ENCODE measurements around the gene OSBPL3. TPM values are rescaled to one million over a fixed set of nuclear protein-coding genes. Genes with fewer than 3 reads are reported as not detected.

Gene OSBPL3
- total RNA-seq, 1 experiment from 2014 or later: 16.0 TPM

- ATAC-seq (no peak), DNase-seq (ENCODE audit: low spot score) (no peak)
- CTCF ChIA-PET: interaction anchor here (1.5 to 2.1 kb wide), 3 partner anchors 15 to 266 kb away, joined by 6 to 12 read pairs (median 7); no protein-coding TSS in a partner anchor
- POLR2A ChIA-PET: no interaction called here
- H3K4me1 Mint-ChIP-seq: no peaks in the 10 kb centered on the region
- no peak overlapping the region for H3K27ac Mint-ChIP-seq
- no peaks in the 10 kb centered on the region for H3K9me3 Mint-ChIP-seq
- peaks cover 2% of the 10 kb centered on the region for H3K36me3 Mint-ChIP-seq
- TF ChIP-seq, protein P1, sequence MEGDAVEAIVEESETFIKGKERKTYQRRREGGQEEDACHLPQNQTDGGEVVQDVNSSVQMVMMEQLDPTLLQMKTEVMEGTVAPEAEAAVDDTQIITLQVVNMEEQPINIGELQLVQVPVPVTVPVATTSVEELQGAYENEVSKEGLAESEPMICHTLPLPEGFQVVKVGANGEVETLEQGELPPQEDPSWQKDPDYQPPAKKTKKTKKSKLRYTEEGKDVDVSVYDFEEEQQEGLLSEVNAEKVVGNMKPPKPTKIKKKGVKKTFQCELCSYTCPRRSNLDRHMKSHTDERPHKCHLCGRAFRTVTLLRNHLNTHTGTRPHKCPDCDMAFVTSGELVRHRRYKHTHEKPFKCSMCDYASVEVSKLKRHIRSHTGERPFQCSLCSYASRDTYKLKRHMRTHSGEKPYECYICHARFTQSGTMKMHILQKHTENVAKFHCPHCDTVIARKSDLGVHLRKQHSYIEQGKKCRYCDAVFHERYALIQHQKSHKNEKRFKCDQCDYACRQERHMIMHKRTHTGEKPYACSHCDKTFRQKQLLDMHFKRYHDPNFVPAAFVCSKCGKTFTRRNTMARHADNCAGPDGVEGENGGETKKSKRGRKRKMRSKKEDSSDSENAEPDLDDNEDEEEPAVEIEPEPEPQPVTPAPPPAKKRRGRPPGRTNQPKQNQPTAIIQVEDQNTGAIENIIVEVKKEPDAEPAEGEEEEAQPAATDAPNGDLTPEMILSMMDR (IDR thresholded peaks at IDR 0.05): no peak
- no peak for TF ChIP-seq KAT7 (CRISPR knock-in tag; IDR thresholded peaks at IDR 0.05; ENCODE audit: borderline replicate concordance)
- no peak for TF ChIP-seq ZNF263 (CRISPR knock-in tag; IDR thresholded peaks at IDR 0.05; ENCODE audit: low read depth)
- TF ChIP-seq ZNF317 (CRISPR knock-in tag; IDR thresholded peaks at IDR 0.05; ENCODE audit: borderline replicate concordance, low read depth): no peak
- TF ChIP-seq TEAD4 (CRISPR knock-in tag; IDR thresholded peaks at IDR 0.05): no peak
- TF ChIP-seq, protein P2, sequence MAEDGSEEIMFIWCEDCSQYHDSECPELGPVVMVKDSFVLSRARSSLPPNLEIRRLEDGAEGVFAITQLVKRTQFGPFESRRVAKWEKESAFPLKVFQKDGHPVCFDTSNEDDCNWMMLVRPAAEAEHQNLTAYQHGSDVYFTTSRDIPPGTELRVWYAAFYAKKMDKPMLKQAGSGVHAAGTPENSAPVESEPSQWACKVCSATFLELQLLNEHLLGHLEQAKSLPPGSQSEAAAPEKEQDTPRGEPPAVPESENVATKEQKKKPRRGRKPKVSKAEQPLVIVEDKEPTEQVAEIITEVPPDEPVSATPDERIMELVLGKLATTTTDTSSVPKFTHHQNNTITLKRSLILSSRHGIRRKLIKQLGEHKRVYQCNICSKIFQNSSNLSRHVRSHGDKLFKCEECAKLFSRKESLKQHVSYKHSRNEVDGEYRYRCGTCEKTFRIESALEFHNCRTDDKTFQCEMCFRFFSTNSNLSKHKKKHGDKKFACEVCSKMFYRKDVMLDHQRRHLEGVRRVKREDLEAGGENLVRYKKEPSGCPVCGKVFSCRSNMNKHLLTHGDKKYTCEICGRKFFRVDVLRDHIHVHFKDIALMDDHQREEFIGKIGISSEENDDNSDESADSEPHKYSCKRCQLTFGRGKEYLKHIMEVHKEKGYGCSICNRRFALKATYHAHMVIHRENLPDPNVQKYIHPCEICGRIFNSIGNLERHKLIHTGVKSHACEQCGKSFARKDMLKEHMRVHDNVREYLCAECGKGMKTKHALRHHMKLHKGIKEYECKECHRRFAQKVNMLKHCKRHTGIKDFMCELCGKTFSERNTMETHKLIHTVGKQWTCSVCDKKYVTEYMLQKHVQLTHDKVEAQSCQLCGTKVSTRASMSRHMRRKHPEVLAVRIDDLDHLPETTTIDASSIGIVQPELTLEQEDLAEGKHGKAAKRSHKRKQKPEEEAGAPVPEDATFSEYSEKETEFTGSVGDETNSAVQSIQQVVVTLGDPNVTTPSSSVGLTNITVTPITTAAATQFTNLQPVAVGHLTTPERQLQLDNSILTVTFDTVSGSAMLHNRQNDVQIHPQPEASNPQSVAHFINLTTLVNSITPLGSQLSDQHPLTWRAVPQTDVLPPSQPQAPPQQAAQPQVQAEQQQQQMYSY (CRISPR knock-in tag; IDR thresholded peaks at IDR 0.05): no peak
- no peak for TF ChIP-seq FOXP1 (CRISPR knock-in tag; IDR thresholded peaks at IDR 0.05; ENCODE audit: borderline replicate concordance)
- no peak for TF ChIP-seq CREB1 (CRISPR knock-in tag; IDR thresholded peaks at IDR 0.05)
- no peak for TF ChIP-seq ZNF138 (CRISPR knock-in tag; conservative IDR thresholded peaks at IDR 0.05)
- TF ChIP-seq ZNF121 (CRISPR knock-in tag; IDR thresholded peaks at IDR 0.05): no peak
- TF ChIP-seq E2F4 (CRISPR knock-in tag; IDR thresholded peaks at IDR 0.05; ENCODE audit: borderline replicate concordance, low read depth): no peak
- no peaks in the 10 kb centered on the region for H3K27me3 Mint-ChIP-seq (ENCODE audit: low read depth)
- H3K4me3 Mint-ChIP-seq: no peak overlapping the region
These were observed 152.4 kb downstream of the OSBPL3 start for GRCh38 chr7:24827589-24827988.

DNA sequence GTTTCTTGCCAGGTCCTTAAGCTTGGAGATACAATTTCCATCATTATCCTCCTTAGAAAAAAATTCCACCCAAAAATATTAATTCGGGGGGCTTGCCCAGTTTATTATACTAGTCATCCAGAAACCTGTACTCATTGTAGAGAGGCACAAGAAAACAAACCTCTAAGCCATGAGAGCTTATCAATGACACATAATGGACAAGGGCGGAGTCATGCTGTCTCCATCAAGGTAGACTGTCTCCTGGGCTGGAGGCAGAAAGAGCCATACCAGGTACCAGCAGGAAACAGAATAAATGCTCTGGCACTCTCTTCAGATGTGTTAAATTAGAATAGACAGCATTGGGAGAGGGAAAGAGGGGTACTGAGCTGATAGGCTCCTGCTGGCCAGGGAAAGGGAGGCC lies 153.0 kb downstream of the OSBPL3 start:
- no peaks in the 10 kb centered on the region for H3K4me1 Mint-ChIP-seq
- no peaks in the 10 kb centered on the region for H3K9me3 Mint-ChIP-seq
- CTCF ChIA-PET: interaction anchor here (1.5 to 2.1 kb wide), 3 partner anchors 15 to 266 kb away, joined by 6 to 12 read pairs (median 7); no protein-coding TSS in a partner anchor
- no peak for TF ChIP-seq ATF6 (CRISPR knock-in tag; IDR thresholded peaks at IDR 0.05)
- TF ChIP-seq NFE2L1 (CRISPR knock-in tag; IDR thresholded peaks at IDR 0.05): no peak
- TF ChIP-seq HMGA2 (CRISPR knock-in tag; IDR thresholded peaks at IDR 0.05): no peak
- ATAC-seq (no peak), DNase-seq (ENCODE audit: low spot score) (no peak)
- no peak overlapping the region for H3K4me3 Mint-ChIP-seq
- no peaks in the 10 kb centered on the region; the same call in none of the 2 replicates for H3K36me3 Mint-ChIP-seq
- POLR2A ChIA-PET: interaction anchor here (0.5 kb wide), 1 partner anchor 243 kb away, joined by 4 read pairs; no protein-coding TSS in a partner anchor
- H3K27ac Mint-ChIP-seq: no peak overlapping the region
- H3K27me3 Mint-ChIP-seq (ENCODE audit: low read depth): no peaks in the 10 kb centered on the region
